Hindlimb muscle (tissue), 1 donor: Measurements from ENCODE around the gene MAGEH1. TPM values are rescaled to one million over a fixed set of nuclear protein-coding genes. Genes with fewer than 3 reads are reported as not detected.
A peak's percentile ranks its signal among the peaks of the same experiment; 100 is the strongest.
"Not testable (repeated sequence)": the region's sequence is repeated elsewhere in the genome, so short reads cannot be mapped to it uniquely, and the experiment has no call there.

ENCODE experiments used
- DNase-seq: peaks from one replicate; pipeline ENCODE4 v3.0.0-alpha.2; 2013
- polyA plus RNA-seq: library from polyadenylated mRNA; unstranded; fragments of 120-200 nt; gene quantifications from one replicate; pipeline ENCODE4 v1.2.1, GENCODE V29; 2013; ENCODE audit not compliant: insufficient read length

MAGEH1 gene
- polyA plus RNA-seq: 35.8 TPM

GRCh38 chrX:55451990-55452832 is at the start of gene MAGEH1:
Gene MAGEH1, plus strand, starts transcription at chrX:55452127. Its CDS starts 248 bp downstream, at chrX:55452375.
- peak; percentile 88 for DNase-seq

- not testable (repeated sequence) for DNase-seq
Observed at GRCh38 chrX:55427079-55427478, 24.8 kb upstream of the MAGEH1 start.

GRCh38 chrX:55443468-55443867 is 8.5 kb upstream of the MAGEH1 start:
- DNase-seq: not testable (repeated sequence)

GRCh38 chrX:55450259-55450658 is 1.7 kb upstream of the MAGEH1 start:
- no peak for DNase-seq

GRCh38 chrX:55451141-55451540 is 786 bp upstream of the MAGEH1 start:
- DNase-seq: no peak

GRCh38 chrX:55451626-55451989 is 319 bp upstream of the MAGEH1 start:
- DNase-seq: no peak

GRCh38 chrX:55452833-55453124 is 852 bp downstream of the MAGEH1 start:
- DNase-seq: no peak

- DNase-seq: not testable (repeated sequence)
Observed at GRCh38 chrX:55455708-55456107, 3.8 kb downstream of the MAGEH1 start.

GRCh38 chrX:55459426-55459825 is 7.5 kb downstream of the MAGEH1 start:
- DNase-seq: not testable (repeated sequence)

- DNase-seq: not testable (repeated sequence)
Observed at GRCh38 chrX:55459926-55460325, 8.0 kb downstream of the MAGEH1 start.

GRCh38 chrX:55464050-55464449 is 12.1 kb downstream of the MAGEH1 start:
- DNase-seq: not testable (repeated sequence)

- not testable (repeated sequence) for DNase-seq
Observed at GRCh38 chrX:55465108-55465507, 13.2 kb downstream of the MAGEH1 start.

GRCh38 chrX:55465791-55466190 is 13.9 kb downstream of the MAGEH1 start:
- DNase-seq: not testable (repeated sequence)

GRCh38 chrX:55479956-55480355 is 28.0 kb downstream of the MAGEH1 start:
- not testable (repeated sequence) for DNase-seq

- DNase-seq: no peak
Observed at GRCh38 chrX:55480390-55481062, 28.6 kb downstream of the MAGEH1 start.

GRCh38 chrX:55484948-55485347 is 33.0 kb downstream of the MAGEH1 start:
- no peak for DNase-seq

GRCh38 chrX:55486736-55487135 is 34.8 kb downstream of the MAGEH1 start:
- no peak for DNase-seq

- no peak for DNase-seq
Observed at GRCh38 chrX:55487143-55487542, 35.2 kb downstream of the MAGEH1 start.

- DNase-seq: peak; percentile 59
Observed at GRCh38 chrX:55488006-55488592, 36.2 kb downstream of the MAGEH1 start.

GRCh38 chrX:55488593-55489313 is 36.8 kb downstream of the MAGEH1 start:
- DNase-seq: peak; percentile 85

GRCh38 chrX:55489314-55490009 is 37.5 kb downstream of the MAGEH1 start, which contains the start of gene USP51:
Gene USP51, minus strand, starts transcription at chrX:55489848. Its CDS starts 909 bp downstream, at chrX:55488939.
- DNase-seq: peak; percentile 55

- DNase-seq: no peak
Observed at GRCh38 chrX:55490121-55490520, 38.2 kb downstream of the MAGEH1 start.
